Germinal center (tissue), 1 donor: ENCODE results near the gene MAGEE2.
"Not testable (repeated sequence)": the region's sequence is repeated elsewhere in the genome, so short reads cannot be mapped to it uniquely, and the experiment has no call there.

Experiments used
- DNase-seq: peaks from one replicate; pipeline ENCODE4 v3.0.0; 2012; ENCODE audit warnings: mixed read lengths, low spot score

The MAGEE2 gene, protein sequence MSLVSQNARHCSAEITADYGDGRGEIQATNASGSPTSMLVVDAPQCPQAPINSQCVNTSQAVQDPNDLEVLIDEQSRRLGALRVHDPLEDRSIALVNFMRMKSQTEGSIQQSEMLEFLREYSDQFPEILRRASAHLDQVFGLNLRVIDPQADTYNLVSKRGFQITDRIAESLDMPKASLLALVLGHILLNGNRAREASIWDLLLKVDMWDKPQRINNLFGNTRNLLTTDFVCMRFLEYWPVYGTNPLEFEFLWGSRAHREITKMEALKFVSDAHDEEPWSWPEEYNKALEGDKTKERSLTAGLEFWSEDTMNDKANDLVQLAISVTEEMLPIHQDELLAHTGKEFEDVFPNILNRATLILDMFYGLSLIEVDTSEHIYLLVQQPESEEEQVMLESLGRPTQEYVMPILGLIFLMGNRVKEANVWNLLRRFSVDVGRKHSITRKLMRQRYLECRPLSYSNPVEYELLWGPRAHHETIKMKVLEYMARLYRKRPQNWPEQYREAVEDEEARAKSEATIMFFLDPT

GRCh38 chrX:75784680-75785491 lies at the start of gene MAGEE2:
Gene MAGEE2, minus strand, starts transcription at chrX:75785254. Its CDS starts 203 bp downstream, at chrX:75785051.
- no peak for DNase-seq

GRCh38 chrX:75786290-75786689 lies 1.2 kb upstream of the MAGEE2 start:
- no peak for DNase-seq

DNA sequence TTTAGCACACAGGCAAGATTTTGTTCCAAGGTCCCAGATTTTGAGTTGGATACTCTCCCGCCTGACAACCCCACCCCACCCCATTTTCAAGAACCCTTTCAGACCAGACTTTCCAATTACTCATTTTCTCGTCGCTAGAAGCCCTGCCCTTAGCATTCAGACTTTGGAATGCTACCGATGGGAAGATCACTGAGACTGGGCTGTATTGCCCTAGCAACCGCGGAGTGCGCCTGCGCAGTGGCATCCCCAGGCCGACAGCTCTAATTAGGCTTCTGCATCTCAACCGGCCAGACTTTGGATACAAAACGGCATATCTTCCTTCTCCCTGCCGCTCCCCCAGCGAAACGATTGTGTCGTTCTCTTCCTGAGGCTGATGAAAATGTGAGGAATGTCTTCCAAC lies 3.4 kb downstream of the MAGEE2 start:
- DNase-seq = no peak

GRCh38 chrX:75768063-75768462 lies 17.0 kb downstream of the MAGEE2 start:
- DNase-seq = not testable (repeated sequence)

GRCh38 chrX:75748431-75748830 lies 36.6 kb downstream of the MAGEE2 start:
- no peak for DNase-seq

DNA sequence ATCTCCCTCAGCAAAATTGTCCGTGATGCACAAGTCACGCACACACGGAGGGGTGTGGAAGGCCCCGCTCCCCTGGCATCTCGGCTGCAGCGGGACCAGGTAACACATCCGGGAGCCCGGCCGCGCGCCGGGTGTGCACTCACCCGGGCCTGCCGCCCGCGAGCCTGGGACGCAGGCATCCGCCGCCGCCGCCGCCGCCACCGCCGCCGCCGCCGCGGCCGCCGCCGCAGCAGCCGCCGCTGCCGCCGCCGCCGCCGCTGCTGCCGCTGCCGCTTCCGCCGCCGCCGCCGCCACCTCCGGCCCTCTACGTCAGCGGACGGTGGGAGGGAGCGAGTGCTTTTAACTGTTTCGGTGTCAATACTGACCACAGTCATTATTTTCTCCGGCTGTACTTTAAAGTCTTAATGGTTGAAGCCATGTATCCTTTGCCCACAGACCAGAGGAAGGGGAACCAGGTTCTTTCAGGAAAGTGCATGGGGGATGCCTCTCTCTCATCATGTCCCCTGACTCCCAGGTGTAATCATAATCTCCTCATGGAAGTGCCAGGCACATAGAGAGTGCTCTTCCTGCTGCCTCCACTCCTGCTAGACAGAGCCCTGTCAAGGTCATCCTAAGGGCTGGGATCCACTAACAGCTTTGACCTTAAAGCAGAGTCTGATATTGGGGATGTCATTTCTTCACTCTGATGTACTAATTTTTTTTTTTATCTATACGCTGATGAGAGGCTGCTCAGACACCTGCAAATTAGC lies 38.0 kb downstream of the MAGEE2 start:
- DNase-seq = peak; percentile 16
